Liver (tissue), 9 donors: ENCODE data around the gene TRUB2. TPM values are rescaled to one million over a fixed set of nuclear protein-coding genes. Genes with fewer than 3 reads are reported as not detected.

Source experiments
- DNase-seq: peaks from one replicate; pipeline ENCODE4 v3.0.0-alpha.2; 2017; ENCODE audit warnings: low spot score
- H3K27ac ChIP-seq, 2 donors: one replicate each; pipeline ENCODE4 v1.7.0; 2013; ENCODE audit warnings: inconsistent platforms in 2 of 2, low read length in 2 of 2, control low read depth in 1 of 2, low read depth in 1 of 2, mild to moderate bottlenecking in 1 of 2
- H3K27me3 ChIP-seq, 4 donors: one replicate each; pipeline versions ENCODE4 v1.6.1 to v1.7.0; 2013; ENCODE audit warnings: low read length in 3 of 4, inconsistent platforms in 1 of 4, mild to moderate bottlenecking in 1 of 4, moderate library complexity in 1 of 4; ENCODE audit not compliant: control insufficient read depth in 4 of 4, insufficient read depth in 4 of 4
- H3K36me3 ChIP-seq, 4 donors: one replicate each; pipeline versions ENCODE4 v1.6.1 to v1.7.0; 2013; ENCODE audit warnings: low read length in 3 of 4, mild to moderate bottlenecking in 3 of 4, low read depth in 1 of 4, moderate library complexity in 1 of 4; ENCODE audit not compliant: control insufficient read depth in 4 of 4, insufficient read depth in 3 of 4
- H3K4me1 ChIP-seq, 4 donors: one replicate each; pipeline versions ENCODE4 v1.6.1 to v1.7.0; 2013; ENCODE audit warnings: low read length in 3 of 4, mild to moderate bottlenecking in 3 of 4, moderate library complexity in 1 of 4; ENCODE audit not compliant: control insufficient read depth in 4 of 4, insufficient read depth in 4 of 4
- H3K4me3 ChIP-seq, 3 donors: one replicate each; pipeline versions ENCODE4 v1.6.1 to v1.7.0; 2013; ENCODE audit warnings: low read length in 3 of 3, control low read depth in 1 of 3, low read depth in 1 of 3, mild to moderate bottlenecking in 1 of 3
- H3K9ac ChIP-seq, 2 donors: one replicate each; pipeline ENCODE4 v1.7.0; 2013; ENCODE audit warnings: low read length in 2 of 2, mild to moderate bottlenecking in 2 of 2, moderate library complexity in 2 of 2, control low read depth in 1 of 2, low read depth in 1 of 2
- H3K9me3 ChIP-seq, 4 donors: one replicate each; pipeline versions ENCODE4 v1.6.1 to v1.7.0; 2013; ENCODE audit warnings: low read length in 3 of 4; ENCODE audit not compliant: control insufficient read depth in 4 of 4
- ATF3 ChIP-seq: IDR thresholded peaks from 2 replicates; pipeline ENCODE4 v1.6.1; 2016; ENCODE audit warnings: antibody characterized with exemption
- EGR1 ChIP-seq, 2 donors: IDR thresholded peaks; 2 replicates each; pipeline ENCODE4 v1.6.1; 2016 to 2018; ENCODE audit warnings: antibody characterized with exemption in 2 of 2, low read depth in 2 of 2
- FOXA2 ChIP-seq: IDR thresholded peaks from 2 replicates; pipeline ENCODE4 v1.6.1; 2016; ENCODE audit warnings: antibody characterized with exemption
- GABPA ChIP-seq, 2 donors: IDR thresholded peaks in 1 of 2; conservative IDR thresholded peaks in 1 of 2; 2 replicates each; pipeline ENCODE4 v1.6.1; 2016; ENCODE audit warnings: antibody characterized with exemption in 2 of 2, mild to moderate bottlenecking in 1 of 2, moderate library complexity in 1 of 2
- HNF4A ChIP-seq, 2 donors: conservative IDR thresholded peaks; 2 replicates each; pipeline ENCODE4 v1.6.1; 2016; ENCODE audit warnings: antibody characterized with exemption in 2 of 2, mild to moderate bottlenecking in 2 of 2
- HNF4G ChIP-seq: IDR thresholded peaks from 2 replicates; pipeline ENCODE4 v1.6.1; 2016; ENCODE audit warnings: antibody characterized with exemption
- JUND ChIP-seq, 2 donors: IDR thresholded peaks; 2 replicates each; pipeline ENCODE4 v1.6.1; 2016; ENCODE audit warnings: antibody characterized with exemption in 2 of 2
- NR2F2 ChIP-seq: IDR thresholded peaks from 2 replicates; pipeline ENCODE4 v1.6.1; 2016; ENCODE audit warnings: antibody characterized with exemption
- RAD21 ChIP-seq, 2 donors: IDR thresholded peaks; 2 replicates each; pipeline ENCODE4 v1.6.1; 2016; ENCODE audit warnings: antibody characterized with exemption in 2 of 2, mild to moderate bottlenecking in 2 of 2
- RXRA ChIP-seq, 2 donors: IDR thresholded peaks; 2 replicates each; pipeline ENCODE4 v1.6.1; 2017 to 2018; ENCODE audit warnings: antibody characterized with exemption in 2 of 2, mild to moderate bottlenecking in 1 of 2
- SP1 ChIP-seq: IDR thresholded peaks from 2 replicates; pipeline ENCODE4 v1.6.1; 2018; ENCODE audit warnings: antibody characterized with exemption, mild to moderate bottlenecking
- TAF1 ChIP-seq: conservative IDR thresholded peaks from 2 replicates; pipeline ENCODE4 v1.6.1; 2016; ENCODE audit warnings: antibody characterized with exemption, mild to moderate bottlenecking
- YY1 ChIP-seq: IDR thresholded peaks from 2 replicates; pipeline ENCODE4 v1.6.1; 2016; ENCODE audit warnings: antibody characterized with exemption, mild to moderate bottlenecking
- WGBS: extraction: QIAGEN DNeasy Blood & Tissue Kit; methylation state at CpG from one replicate; pipeline ENCODE4 v1.1.7; 2013; 5-methylcytosine and 5-hydroxymethylcytosine counted together
- polyA plus RNA-seq, 2 donors: library from polyadenylated mRNA; stranded (reverse) in 1 of 2; unstranded in 1 of 2; fragments of 200-250 nt in 1 of 2; fragments of >200 nt in 1 of 2; fragmentation: Nextera tagmentation in 1 of 2; extraction: Ambion mirVana in 1 of 2; gene quantifications; one replicate each; pipeline versions ENCODE4 v1.2.1 to v1.2.3, GENCODE V29; 2013 to 2015
- total RNA-seq, 2 donors: library from RNA; depleted of rRNA; stranded (reverse); fragments of >200 nt; gene quantifications; one replicate each; pipeline ENCODE4 v1.2.3, GENCODE V29; 2014
- TF ChIP-seq, protein P1 (sequence below): IDR thresholded peaks from 2 replicates; pipeline ENCODE4 v1.6.1; 2016; ENCODE audit warnings: antibody characterized with exemption, mild to moderate bottlenecking
- TF ChIP-seq, protein P2 (sequence below): IDR thresholded peaks from 2 replicates; pipeline ENCODE4 v1.6.1; 2016; ENCODE audit warnings: antibody characterized with exemption
- TF ChIP-seq, protein P3 (sequence below): IDR thresholded peaks from 2 replicates; pipeline ENCODE4 v1.6.1; 2016; ENCODE audit warnings: antibody characterized with exemption
- donor health status: healthy.
- donor health status: healthy.
- donor health status: healthy.
- donor health status: healthy.
- donor health status: healthy.

Gene TRUB2
- total and polyA plus RNA-seq, 4 donors: 12.7 to 35.8 (median 19.4) TPM

DNA sequence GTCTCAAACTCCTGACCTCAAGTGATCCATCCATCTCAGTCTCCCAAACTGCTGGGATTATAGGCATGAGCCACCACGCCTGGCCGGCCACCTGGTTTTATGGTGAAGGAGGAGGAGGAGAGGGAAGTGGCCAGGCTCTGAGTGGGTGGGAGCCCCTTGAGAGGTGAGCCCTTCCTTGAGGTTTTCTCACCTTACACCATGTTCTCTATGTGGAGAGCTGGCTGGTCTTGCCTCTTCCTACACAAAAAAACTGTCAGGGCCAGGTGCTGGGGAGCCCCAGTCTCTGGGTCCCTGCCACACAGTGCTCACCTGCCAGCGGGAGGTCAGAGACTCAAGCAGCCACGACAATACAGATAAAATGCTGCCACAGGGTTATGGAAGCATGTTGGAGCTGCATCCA is 28.1 kb downstream of the TRUB2 start:
- no peak for TF ChIP-seq RXRA (IDR thresholded peaks at IDR 0.05)
- TF ChIP-seq EGR1 (IDR thresholded peaks at IDR 0.05; ENCODE audit: low read depth in 2 of 2): no peak
- no peak for TF ChIP-seq GABPA (IDR thresholded peaks at IDR 0.05 in 1 of 2, conservative IDR thresholded peaks at IDR 0.05 in 1 of 2)
- no peak for TF ChIP-seq NR2F2
- TF ChIP-seq JUND (IDR thresholded peaks at IDR 0.05): no peak
- no peak for TF ChIP-seq SP1
- TF ChIP-seq, protein P1, sequence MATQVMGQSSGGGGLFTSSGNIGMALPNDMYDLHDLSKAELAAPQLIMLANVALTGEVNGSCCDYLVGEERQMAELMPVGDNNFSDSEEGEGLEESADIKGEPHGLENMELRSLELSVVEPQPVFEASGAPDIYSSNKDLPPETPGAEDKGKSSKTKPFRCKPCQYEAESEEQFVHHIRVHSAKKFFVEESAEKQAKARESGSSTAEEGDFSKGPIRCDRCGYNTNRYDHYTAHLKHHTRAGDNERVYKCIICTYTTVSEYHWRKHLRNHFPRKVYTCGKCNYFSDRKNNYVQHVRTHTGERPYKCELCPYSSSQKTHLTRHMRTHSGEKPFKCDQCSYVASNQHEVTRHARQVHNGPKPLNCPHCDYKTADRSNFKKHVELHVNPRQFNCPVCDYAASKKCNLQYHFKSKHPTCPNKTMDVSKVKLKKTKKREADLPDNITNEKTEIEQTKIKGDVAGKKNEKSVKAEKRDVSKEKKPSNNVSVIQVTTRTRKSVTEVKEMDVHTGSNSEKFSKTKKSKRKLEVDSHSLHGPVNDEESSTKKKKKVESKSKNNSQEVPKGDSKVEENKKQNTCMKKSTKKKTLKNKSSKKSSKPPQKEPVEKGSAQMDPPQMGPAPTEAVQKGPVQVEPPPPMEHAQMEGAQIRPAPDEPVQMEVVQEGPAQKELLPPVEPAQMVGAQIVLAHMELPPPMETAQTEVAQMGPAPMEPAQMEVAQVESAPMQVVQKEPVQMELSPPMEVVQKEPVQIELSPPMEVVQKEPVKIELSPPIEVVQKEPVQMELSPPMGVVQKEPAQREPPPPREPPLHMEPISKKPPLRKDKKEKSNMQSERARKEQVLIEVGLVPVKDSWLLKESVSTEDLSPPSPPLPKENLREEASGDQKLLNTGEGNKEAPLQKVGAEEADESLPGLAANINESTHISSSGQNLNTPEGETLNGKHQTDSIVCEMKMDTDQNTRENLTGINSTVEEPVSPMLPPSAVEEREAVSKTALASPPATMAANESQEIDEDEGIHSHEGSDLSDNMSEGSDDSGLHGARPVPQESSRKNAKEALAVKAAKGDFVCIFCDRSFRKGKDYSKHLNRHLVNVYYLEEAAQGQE: no peak
- no peak for TF ChIP-seq TAF1
- TF ChIP-seq HNF4G: no peak
- no peak for TF ChIP-seq ATF3
- TF ChIP-seq YY1: no peak
- TF ChIP-seq, protein P2, sequence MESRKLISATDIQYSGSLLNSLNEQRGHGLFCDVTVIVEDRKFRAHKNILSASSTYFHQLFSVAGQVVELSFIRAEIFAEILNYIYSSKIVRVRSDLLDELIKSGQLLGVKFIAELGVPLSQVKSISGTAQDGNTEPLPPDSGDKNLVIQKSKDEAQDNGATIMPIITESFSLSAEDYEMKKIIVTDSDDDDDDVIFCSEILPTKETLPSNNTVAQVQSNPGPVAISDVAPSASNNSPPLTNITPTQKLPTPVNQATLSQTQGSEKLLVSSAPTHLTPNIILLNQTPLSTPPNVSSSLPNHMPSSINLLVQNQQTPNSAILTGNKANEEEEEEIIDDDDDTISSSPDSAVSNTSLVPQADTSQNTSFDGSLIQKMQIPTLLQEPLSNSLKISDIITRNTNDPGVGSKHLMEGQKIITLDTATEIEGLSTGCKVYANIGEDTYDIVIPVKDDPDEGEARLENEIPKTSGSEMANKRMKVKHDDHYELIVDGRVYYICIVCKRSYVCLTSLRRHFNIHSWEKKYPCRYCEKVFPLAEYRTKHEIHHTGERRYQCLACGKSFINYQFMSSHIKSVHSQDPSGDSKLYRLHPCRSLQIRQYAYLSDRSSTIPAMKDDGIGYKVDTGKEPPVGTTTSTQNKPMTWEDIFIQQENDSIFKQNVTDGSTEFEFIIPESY: no peak
- no peak for TF ChIP-seq RAD21 (IDR thresholded peaks at IDR 0.05)
- TF ChIP-seq FOXA2: no peak
- no peak for TF ChIP-seq HNF4A (conservative IDR thresholded peaks at IDR 0.05)
- H3K27me3 ChIP-seq: no peaks in the 10 kb centered on the region

DNA sequence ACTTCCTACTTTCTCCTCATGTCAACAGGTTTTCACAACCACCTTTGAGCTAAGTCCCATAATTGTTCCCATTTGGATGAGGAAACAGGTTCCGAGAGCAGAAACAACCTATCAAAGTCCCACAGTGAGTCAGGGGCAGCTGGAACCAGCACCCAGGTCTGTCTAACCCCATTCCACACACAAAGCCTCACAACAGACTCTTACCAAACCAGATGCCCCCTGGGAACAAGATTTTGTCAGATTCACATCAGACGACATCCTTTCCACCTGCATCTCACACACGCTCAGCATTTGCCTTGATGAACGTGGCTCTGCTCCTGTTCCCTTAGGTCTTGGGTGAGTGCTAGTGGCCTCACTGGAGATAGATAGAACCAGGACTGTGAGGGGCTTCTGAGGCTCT is 29.2 kb downstream of the TRUB2 start:
- no peak for DNase-seq

More for the DNA sequence above, 28.1 kb downstream of the TRUB2 start:
- peaks cover 2 to 16% (median 13%) of the 10 kb centered on the region in 4 donors for H3K4me1 ChIP-seq
- no peak overlapping the region for H3K4me3 ChIP-seq
- H3K9me3 ChIP-seq: no peaks in the 10 kb centered on the region
- H3K36me3 ChIP-seq: no peaks in the 10 kb centered on the region
- no peak overlapping the region for H3K27ac ChIP-seq
- H3K9ac ChIP-seq: no peak overlapping the region
- no peak for DNase-seq
- WGBS: 87% methylated on average over 4 of the region's 4 CpGs

More for the DNA sequence above, 29.2 kb downstream of the TRUB2 start:
- 91% methylated on average over 4 of the region's 4 CpGs for WGBS
- TF ChIP-seq, protein P3, sequence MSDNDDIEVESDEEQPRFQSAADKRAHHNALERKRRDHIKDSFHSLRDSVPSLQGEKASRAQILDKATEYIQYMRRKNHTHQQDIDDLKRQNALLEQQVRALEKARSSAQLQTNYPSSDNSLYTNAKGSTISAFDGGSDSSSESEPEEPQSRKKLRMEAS: no peak
- no peak for TF ChIP-seq ATF3
- TF ChIP-seq RAD21 (IDR thresholded peaks at IDR 0.05): no peak
- no peak for TF ChIP-seq HNF4G
- TF ChIP-seq GABPA (IDR thresholded peaks at IDR 0.05 in 1 of 2, conservative IDR thresholded peaks at IDR 0.05 in 1 of 2): no peak
- no peak overlapping the region for H3K9ac ChIP-seq
- no peaks in the 10 kb centered on the region for H3K9me3 ChIP-seq
- peaks cover under 1 to 10% (median 3%) of the 10 kb centered on the region in 4 donors for H3K36me3 ChIP-seq
- peaks cover 2 to 16% (median 13%) of the 10 kb centered on the region in 4 donors for H3K4me1 ChIP-seq
- no peak overlapping the region for H3K4me3 ChIP-seq
- H3K27me3 ChIP-seq: no peaks in the 10 kb centered on the region
- H3K27ac ChIP-seq: no peak overlapping the region
